Stimulated activated memory B cell treated with anti-CD40 and anti-IgM and Interleukin-4, amounts not matched to agents 10 μg/mL and 1 μg/mL and 100 μg/mL, for 72 hours (primary cell): ENCODE measurements around the gene GTF2E1.

Source experiments
- ATAC-seq: fragments of 150-1000 bp; cut with Tn5 transposase; 2 replicates; pipeline ENCODE4 v1.10.0; 2021
- H3K27ac Mint-ChIP-seq: one replicate; pipeline ENCODE4 v1.8.0; 2022; ENCODE audit warnings: mild to moderate bottlenecking, mixed read lengths
- H3K27me3 Mint-ChIP-seq: one replicate; pipeline ENCODE4 v1.8.0; 2022; ENCODE audit warnings: mixed read lengths
- H3K36me3 Mint-ChIP-seq: one replicate; pipeline ENCODE4 v1.8.0; 2022; ENCODE audit warnings: mixed read lengths
- H3K4me1 Mint-ChIP-seq: one replicate; pipeline ENCODE4 v1.8.0; 2022; ENCODE audit warnings: mixed read lengths
- H3K4me3 Mint-ChIP-seq: one replicate; pipeline ENCODE4 v1.8.0; 2022; ENCODE audit warnings: mild to moderate bottlenecking, moderate library complexity, mixed read lengths
- H3K9me3 Mint-ChIP-seq: one replicate; pipeline ENCODE4 v1.8.0; 2022; ENCODE audit warnings: mixed read lengths

GTF2E1 gene

DNA sequence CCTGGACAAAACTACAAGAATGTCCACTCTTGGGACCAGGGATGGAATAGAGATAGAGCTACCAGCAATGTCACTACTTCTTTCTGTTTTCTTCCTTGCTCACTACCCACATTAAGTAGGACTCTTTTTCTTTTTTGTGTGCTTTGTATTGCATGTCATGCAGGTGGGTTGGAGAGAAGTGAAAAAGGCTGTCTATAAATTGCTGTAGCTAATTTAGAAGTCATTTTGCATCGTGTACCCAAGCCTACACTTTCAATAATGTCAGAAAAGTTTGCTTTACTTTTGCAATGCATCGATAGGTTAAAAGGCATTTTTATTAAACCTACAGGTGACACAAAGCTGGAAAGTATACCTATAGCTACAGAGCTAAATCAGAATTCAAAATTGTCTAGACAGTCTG, 58.9 kb downstream of the GTF2E1 start:
- no peaks in the 10 kb centered on the region for H3K9me3 Mint-ChIP-seq
- H3K27ac Mint-ChIP-seq = no peak overlapping the region
- ATAC-seq = no peak
- H3K4me3 Mint-ChIP-seq = no peak overlapping the region
- no peaks in the 10 kb centered on the region for H3K36me3 Mint-ChIP-seq
- peaks cover 12% of the 10 kb centered on the region for H3K27me3 Mint-ChIP-seq
- H3K4me1 Mint-ChIP-seq = no peaks in the 10 kb centered on the region

DNA sequence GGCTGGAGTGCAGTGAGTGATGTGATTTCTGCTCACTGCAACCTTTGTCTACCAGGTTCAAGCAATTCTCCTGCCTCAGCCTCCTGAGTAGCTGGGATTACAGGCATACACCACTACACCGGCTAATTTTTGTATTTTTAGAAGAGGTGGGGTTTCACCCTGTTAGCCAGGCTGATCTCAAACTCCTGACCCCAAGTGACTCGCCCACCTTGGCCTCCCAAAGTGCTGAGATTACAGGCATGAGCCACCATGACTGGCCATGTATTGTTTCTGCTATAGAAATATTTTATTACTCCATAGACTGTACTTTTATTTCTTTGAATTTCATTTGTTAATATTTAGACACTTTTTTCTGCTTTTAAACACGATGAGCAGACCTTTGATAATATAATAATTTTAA, 60.4 kb downstream of the GTF2E1 start:
- H3K4me3 Mint-ChIP-seq = no peak overlapping the region
- no peak overlapping the region for H3K27ac Mint-ChIP-seq
- no peak for ATAC-seq
- H3K36me3 Mint-ChIP-seq = no peaks in the 10 kb centered on the region
- H3K4me1 Mint-ChIP-seq = no peaks in the 10 kb centered on the region
- H3K27me3 Mint-ChIP-seq = peaks cover 15% of the 10 kb centered on the region
- H3K9me3 Mint-ChIP-seq = no peaks in the 10 kb centered on the region

DNA sequence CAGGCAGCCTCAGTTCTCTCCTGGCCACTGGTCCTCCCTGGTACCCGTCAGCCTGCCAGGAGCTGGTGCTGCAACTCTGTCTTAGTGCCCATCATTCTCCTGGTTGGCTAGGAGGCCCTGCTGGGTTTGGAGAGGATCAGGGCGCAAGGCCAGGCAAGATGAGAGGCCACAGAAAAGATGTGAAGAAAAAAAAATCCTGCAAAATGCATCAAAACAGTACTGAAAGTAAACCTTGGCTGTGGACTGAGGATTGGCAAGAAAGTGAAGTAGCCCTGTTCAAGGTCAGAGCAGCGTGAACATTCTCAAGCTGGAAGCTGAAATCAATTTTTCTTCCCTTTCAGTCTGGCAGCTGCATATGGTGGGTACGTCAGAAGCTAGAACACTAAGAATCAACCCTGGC, 74.2 kb downstream of the GTF2E1 start:
- Mint-ChIP-seq H3K9me3 (no peaks in the 10 kb centered on the region), H3K4me1 (no peaks in the 10 kb centered on the region), H3K36me3 (no peaks in the 10 kb centered on the region), H3K27ac (no peak overlapping the region), H3K27me3 (peaks cover 43% of the 10 kb centered on the region), H3K4me3 (no peak overlapping the region)
- no peak for ATAC-seq

DNA sequence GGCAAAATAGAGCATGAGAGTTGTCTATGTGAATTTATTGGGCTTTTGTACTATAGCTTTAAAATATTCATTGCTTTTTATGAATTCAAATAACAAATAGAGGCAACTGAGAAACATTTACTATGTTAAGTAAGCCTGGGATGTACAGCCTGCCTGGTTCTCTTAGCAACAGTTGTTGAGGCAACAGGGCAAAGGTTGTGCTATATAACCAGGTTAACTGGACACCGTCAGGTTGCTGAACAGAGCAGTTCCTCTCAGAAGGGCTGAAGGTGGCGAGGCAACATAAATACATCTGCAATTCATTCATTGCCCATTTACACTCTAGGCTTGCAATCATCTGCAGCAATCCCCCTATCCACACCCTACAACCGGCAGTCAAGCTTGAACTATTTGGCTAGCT, 78.2 kb downstream of the GTF2E1 start:
- Mint-ChIP-seq H3K9me3 (no peaks in the 10 kb centered on the region), H3K36me3 (no peaks in the 10 kb centered on the region), H3K4me1 (no peaks in the 10 kb centered on the region), H3K27ac (no peak overlapping the region), H3K4me3 (no peak overlapping the region), H3K27me3 (peaks cover 24% of the 10 kb centered on the region)
- ATAC-seq = no peak

- Mint-ChIP-seq H3K27me3 (peaks cover 21% of the 10 kb centered on the region), H3K27ac (no peak overlapping the region), H3K36me3 (no peaks in the 10 kb centered on the region), H3K4me3 (no peak overlapping the region), H3K9me3 (no peaks in the 10 kb centered on the region), H3K4me1 (no peaks in the 10 kb centered on the region)
- no peak for ATAC-seq
Measured at GRCh38 chr3:120821426-120821825, 78.9 kb downstream of the GTF2E1 start.

DNA sequence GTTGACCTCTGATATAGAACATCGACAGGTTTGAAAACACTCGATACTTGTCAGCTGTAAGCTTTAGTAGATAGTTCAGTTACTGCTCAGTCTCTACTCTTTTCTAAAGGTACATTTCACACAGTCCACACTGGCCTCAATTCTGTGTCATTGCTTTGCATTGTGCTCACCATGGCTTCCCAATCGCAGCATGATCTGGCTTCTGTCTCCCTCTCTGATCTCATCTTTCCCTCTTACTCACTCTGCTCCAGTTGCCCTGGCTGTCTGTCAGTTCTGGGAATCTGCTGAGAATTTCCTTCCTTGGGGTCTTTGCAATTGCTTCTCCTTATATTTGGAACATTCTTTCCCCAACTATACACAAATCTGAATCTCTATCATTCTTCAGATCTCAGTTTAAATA, 80.6 kb downstream of the GTF2E1 start:
- H3K27ac Mint-ChIP-seq = no peak overlapping the region
- H3K36me3 Mint-ChIP-seq = no peaks in the 10 kb centered on the region
- peaks cover 9% of the 10 kb centered on the region for H3K27me3 Mint-ChIP-seq
- no peak for ATAC-seq
- no peak overlapping the region for H3K4me3 Mint-ChIP-seq
- no peaks in the 10 kb centered on the region for H3K4me1 Mint-ChIP-seq
- no peaks in the 10 kb centered on the region for H3K9me3 Mint-ChIP-seq

DNA sequence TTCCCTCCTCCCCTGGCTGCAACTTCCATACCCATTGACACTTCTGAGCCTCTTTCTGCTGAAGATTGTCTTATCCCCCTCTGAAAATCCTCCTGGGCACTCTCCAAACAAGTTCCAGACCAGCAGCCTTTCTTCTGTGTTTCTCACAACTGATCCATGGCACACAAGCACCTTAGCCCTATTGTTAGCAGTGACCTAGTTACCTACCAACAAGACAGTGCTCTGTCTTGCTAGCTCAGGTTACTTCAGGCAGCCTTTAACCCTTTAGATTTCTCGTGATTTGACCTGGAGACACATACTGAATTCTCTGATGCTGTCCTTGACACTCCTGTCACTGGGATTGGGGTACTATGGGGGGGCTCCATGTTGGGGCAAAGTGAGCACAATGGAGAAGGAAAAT, 82.1 kb downstream of the GTF2E1 start:
- H3K9me3 Mint-ChIP-seq = no peaks in the 10 kb centered on the region
- H3K4me1 Mint-ChIP-seq = no peaks in the 10 kb centered on the region
- no peak overlapping the region for H3K4me3 Mint-ChIP-seq
- no peak overlapping the region for H3K27ac Mint-ChIP-seq
- ATAC-seq = no peak
- H3K36me3 Mint-ChIP-seq = no peaks in the 10 kb centered on the region
- peaks cover 5% of the 10 kb centered on the region for H3K27me3 Mint-ChIP-seq

GRCh38 chr3:120828796-120829195, 86.3 kb downstream of the GTF2E1 start:
- Mint-ChIP-seq H3K27ac (no peak overlapping the region), H3K9me3 (no peaks in the 10 kb centered on the region)
- no peak for ATAC-seq

DNA sequence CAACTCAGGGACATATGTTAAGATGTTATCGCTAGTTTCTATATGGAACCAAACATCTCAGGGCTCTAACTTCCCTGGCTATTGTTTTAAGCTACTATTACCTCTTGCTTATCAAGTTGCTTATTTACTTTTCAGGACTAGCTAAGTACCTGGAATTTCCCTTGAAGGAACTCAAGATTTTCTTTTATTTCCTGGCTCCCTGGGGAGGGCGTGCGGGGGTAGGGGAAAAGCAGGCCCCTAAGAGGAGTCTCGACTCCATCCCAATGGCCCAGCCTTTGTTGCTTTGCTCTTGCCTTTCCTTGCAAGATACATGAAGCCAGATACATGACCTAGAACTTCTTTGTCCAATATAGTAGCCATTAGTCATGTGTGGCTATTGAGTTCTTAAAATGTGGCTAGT, 88.5 kb downstream of the GTF2E1 start:
- no peak overlapping the region for H3K27ac Mint-ChIP-seq
- peaks cover 2% of the 10 kb centered on the region for H3K9me3 Mint-ChIP-seq
- ATAC-seq = no peak
- no peaks in the 10 kb centered on the region for H3K36me3 Mint-ChIP-seq
- H3K4me3 Mint-ChIP-seq = no peak overlapping the region
- H3K4me1 Mint-ChIP-seq = no peaks in the 10 kb centered on the region
- H3K27me3 Mint-ChIP-seq = peaks cover 10% of the 10 kb centered on the region

More at GRCh38 chr3:120828796-120829195, 86.3 kb downstream of the GTF2E1 start:
- Mint-ChIP-seq H3K4me1 (no peaks in the 10 kb centered on the region), H3K27me3 (peaks cover 10% of the 10 kb centered on the region), H3K36me3 (no peaks in the 10 kb centered on the region), H3K4me3 (no peak overlapping the region)
